ENCODE results near the gene TOMM34.

TOMM34 gene

DNA sequence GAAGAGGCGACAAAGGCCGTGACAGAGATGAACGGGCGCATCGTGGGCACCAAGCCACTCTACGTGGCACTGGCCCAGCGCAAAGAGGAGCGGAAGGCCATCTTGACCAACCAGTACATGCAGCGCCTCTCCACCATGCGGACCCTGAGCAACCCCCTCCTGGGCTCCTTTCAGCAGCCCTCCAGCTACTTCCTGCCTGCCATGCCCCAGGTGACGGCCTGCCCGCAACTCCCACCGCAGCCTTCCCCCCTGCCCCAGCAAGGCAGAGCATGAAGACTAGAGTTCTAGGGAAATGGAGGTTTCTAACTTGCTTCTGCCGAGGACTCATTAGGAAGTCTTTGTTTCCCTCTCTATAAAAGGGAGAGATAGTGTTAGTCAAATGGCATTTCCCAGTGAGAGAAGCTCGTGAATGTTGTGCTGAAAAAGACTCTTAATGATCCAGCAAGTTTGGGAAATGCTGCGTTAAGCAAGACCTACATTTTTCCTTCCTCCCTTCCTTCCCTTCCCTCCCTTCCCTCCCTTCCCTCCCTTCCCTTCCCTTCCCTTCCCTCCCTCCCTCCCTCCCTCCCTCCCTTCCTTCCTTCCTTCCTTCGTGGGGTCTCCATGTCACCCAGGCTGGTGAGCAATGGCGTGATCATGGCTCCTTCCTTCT is 29.6 kb downstream of the TOMM34 start:
- no peak for DNase-seq

DNA sequence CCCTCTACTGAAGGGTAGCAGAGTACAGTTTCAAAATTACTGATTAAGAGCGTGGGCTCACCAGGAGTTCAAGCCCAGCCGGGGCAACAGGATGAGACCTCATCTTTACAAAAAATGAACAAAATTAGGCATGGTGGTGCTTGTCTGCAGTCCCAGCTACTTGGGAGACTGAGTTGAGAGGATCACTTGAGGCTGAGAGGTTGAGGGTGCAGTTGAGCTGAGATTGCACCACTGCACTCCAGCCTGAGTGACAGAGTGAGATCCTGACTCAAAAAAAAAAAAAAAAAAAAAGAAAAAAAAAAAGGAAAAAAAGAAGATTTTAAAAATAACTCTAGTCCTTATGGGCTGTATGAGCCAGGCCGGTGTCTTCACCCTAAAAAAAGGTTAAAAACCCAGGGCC is 31.6 kb downstream of the TOMM34 start:
- DNase-seq = no peak

GRCh38 chr20:44924541-44924940 is 35.7 kb downstream of the TOMM34 start:
- DNase-seq = no peak

DNA sequence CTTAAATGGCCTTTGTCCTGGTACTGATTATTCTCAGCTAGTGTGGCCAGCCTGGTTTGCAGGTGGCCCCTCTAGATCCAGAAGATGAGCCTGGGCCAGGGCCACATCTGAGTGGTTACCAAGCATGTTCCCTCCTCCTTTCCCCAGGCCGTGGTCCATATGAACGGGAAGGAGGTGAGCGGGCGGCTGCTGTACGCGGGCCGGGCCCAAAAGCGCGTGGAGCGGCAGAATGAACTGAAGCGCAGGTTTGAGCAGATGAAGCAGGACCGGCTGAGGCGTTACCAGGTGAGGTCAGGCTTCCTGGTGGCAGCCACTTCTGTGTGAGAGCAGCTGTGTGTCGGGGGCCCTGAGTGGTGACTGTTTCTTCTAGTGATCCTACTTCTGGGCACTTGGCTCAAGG is 38.8 kb downstream of the TOMM34 start:
- DNase-seq = no peak

GRCh38 chr20:44918761-44919160 is 41.4 kb downstream of the TOMM34 start:
- no peak for DNase-seq

DNA sequence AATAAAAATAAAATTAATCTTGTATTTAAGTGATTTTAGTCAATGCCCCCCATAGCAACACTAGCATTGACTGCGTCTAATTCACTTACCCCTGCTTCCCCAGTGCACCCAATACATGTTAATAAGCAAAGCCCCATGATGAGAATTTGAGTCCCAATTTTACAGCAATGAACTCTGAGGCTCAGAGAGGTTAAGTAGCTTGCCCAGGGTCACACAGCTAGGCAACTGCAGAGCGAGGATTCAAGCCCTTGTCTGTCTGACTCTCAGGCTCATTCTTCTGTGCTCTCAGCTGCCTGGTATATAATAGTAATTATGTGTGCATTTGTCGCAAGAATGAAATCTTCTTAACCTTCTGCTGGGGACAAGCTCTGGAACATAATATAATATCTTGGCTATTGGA is 41.9 kb downstream of the TOMM34 start:
- no peak for DNase-seq

GRCh38 chr20:44917399-44917798 is 42.8 kb downstream of the TOMM34 start:
- no peak for DNase-seq

DNA sequence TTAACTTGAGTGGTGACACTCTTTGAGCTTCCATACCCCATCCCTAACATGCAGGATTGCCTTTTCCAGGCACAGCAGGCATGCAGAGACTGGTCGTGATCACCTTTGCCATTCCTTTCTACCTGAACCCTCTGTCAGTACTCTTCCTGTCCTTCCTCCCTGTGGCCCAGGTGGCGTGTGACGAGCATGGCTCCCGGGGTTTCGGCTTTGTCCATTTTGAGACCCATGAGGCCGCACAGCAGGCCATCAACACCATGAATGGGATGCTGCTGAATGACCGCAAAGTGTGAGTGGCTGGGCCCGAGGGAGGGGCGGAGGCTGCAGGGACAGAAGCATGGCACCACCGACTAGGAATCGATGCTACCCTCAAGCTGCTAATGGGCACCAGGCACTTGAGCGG is 43.6 kb downstream of the TOMM34 start:
- DNase-seq = no peak

- no peak for DNase-seq
Observed at GRCh38 chr20:44914924-44915323, 45.3 kb downstream of the TOMM34 start.

DNA sequence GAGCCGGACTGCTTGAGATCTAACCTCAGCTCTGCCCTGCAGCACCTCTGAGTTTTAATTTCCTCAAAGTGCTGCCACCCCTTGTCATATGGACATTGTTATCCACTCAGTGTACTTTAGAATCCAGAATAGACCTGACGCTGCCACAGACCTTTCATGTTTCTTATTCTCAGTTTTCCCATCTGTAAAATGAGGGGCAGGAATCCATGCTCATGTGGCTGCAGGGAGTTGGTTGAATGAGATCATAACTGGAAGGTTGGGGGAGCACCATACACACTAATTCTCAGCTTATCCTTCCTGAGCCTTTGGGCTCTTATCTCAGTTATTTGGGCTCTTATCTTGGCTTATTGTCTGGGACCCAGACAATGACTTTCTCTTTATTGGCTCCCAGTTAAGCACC is 48.0 kb downstream of the TOMM34 start:
- no peak for DNase-seq

- DNase-seq = no peak
Observed at GRCh38 chr20:44911264-44911921, 48.8 kb downstream of the TOMM34 start.

DNA sequence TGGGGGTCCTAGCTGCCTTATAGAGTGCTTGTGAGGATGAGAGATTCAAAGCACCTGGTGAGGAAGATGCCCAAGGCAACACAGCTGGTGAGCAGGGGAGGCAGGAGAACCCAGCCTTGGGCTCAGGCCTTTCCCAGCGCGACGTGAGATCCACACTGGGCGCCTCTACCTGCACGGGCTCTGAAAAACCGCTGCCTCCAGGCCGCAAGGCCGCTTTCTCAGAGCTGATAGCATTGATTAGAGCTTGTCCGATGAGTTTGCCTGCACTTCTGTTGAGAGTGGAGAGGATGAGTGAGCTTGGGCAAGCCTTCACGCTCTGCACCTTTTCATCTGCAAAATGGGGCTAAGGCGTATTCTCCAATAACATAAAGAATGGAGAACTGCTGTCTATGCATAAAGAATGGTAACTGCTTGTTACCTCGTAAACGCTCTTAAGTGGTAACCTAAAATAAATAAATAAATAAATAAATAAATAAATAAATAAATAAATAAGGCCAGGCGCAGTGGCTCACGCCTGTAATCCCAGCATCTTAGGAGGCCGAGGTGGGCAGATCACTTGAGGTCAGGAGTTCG is 49.4 kb downstream of the TOMM34 start:
- no peak for DNase-seq

GRCh38 chr20:44909872-44910689 is 50.1 kb downstream of the TOMM34 start, which contains the start of gene PABPC1L:
Gene PABPC1L, plus strand, starts transcription at chr20:44910060. Its CDS starts 84 bp downstream, at chr20:44910144.
- peak; percentile 79 for DNase-seq

GRCh38 chr20:44908987-44909871 is 51.0 kb downstream of the TOMM34 start:
- no peak for DNase-seq

DNA sequence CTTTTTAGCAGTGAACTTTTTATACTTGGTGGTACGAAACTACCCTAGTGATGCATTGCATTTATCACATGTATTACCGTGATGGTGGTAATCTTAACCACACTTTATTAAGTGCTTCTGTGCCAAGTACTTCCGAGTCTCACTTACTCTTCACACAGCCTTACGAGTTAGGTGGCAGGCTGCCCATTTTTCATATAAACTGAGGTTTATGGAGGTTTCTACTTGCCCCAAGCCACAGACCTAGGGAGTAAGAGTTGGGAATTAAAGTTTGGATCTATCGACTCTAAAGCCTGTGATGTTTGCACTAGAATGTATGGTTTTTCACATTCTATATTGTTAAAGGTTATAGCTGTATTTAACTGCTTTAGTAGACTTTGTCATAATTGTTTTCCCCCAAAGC is 55.8 kb downstream of the TOMM34 start:
- DNase-seq = no peak

DNA sequence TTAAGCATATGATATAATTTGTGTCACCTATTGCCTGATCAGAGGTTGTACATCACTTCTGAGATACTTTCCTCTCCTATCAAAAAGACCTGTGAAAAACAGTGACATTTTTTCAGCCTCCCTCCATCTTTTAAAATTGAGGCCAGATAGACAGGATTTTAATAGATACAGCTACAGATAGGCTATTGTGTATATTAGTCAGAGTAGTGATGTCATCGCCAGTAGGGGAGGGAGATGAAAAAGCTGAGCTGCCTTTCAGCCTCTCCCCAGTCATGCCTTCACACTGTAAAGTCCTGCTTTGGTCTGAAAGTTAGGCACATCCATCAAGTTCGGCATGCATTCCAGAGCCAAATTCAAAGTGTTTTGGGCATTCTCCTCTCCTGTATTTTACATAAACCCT is 58.2 kb downstream of the TOMM34 start:
- no peak for DNase-seq

DNA sequence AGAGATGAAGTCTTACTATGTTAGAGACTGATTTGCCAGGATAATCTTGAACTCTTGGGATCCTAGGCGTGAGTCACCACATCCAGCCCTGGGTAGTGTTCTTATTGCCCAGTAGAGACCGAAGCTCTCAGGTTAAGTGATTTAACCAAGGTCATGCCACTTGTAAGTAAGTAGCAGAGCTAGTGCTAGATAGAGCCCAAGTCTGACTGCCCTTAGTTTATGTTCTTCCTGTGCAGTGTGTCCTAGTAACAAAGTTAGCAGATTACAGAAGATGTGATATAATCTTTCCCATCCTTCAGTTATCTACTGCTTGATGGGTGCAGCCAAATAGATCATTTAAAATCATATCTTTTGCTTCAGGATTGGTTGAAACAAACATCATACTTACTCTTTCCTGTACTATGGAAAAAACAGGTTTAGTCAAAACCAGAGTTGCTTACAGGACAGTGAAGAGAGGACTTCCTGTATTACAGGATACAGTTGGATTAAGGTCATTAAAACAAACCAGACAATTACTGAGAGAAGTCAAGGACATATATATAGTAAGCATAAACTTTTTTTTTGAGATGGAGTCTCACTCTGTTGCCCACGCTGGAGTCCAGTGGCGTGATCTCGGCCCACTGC is 59.9 kb downstream of the TOMM34 start:
- no peak for DNase-seq

- DNase-seq = no peak
Observed at GRCh38 chr20:44897133-44897532, 63.1 kb downstream of the TOMM34 start.

- DNase-seq = no peak
Observed at GRCh38 chr20:44896583-44896982, 63.6 kb downstream of the TOMM34 start.

DNA sequence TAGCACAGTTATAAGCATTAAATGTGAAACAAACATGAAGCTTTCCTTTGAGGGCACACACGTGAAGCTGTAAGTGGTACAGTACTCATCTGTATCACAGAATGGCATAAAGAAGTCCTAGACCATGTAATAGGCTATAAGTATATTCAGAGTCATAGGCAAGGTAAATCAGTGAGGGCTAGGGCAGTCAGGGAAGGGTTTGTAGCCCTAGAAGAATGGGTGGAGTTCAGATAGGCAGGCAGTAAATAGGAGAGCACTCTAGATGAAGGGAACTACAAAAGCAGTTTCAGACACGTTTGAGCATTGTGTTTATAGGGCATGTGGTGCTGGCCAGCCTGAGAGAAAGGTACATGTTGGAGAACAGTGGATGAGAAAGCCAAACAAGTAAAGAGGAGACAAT is 65.2 kb downstream of the TOMM34 start:
- no peak for DNase-seq
